AG08396 (cell line): ENCODE data around the gene TTC13.

ENCODE experiments used
- DNase-seq: peaks from one replicate; pipeline ENCODE4 v3.0.0; 2012; ENCODE audit warnings: low spot score, mixed read lengths

TTC13 gene

DNA sequence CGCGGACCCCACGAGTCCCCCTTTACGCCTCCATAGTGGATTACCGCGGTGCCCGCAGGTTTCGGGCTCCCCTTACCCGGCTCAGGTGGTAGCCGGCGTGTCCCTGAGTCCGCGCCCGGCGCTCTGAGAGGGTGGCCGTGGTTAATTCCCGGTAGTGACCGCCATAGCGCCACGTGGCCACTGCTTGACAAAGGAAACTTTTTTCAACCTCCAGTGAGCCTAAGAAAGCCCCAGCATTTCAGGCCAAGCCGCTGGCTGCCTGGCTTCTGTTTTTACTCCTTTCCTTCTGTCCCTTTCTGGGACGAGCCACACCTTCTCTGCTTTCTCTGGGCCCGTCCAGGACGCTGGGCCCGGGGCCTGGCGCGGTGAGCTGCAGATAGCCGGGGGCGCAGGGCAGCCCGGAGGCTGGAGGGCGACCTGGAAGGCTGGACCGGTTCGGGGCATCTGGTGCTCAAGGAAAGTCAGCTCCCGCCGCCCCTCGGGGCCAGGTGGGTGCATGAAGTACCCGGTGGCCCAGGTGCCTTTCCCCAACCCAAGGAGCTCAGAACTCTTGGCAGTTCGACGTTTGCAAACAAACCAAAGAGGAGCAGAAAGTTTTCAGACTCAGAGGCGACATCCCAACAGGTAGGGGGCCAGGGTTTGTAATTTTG is 109.8 kb downstream of the TTC13 start:
- DNase-seq: no peak

GRCh38 chr1:230867903-230868735 is 110.5 kb downstream of the TTC13 start, which contains the start of gene C1orf198:
TSS of gene C1orf198 (minus strand) at chr1:230868521. CDS start at chr1:230868512, 9 bp downstream.
- DNase-seq: peak; percentile 90

GRCh38 chr1:230867101-230867902 is 111.4 kb downstream of the TTC13 start:
- DNase-seq: no peak

DNA sequence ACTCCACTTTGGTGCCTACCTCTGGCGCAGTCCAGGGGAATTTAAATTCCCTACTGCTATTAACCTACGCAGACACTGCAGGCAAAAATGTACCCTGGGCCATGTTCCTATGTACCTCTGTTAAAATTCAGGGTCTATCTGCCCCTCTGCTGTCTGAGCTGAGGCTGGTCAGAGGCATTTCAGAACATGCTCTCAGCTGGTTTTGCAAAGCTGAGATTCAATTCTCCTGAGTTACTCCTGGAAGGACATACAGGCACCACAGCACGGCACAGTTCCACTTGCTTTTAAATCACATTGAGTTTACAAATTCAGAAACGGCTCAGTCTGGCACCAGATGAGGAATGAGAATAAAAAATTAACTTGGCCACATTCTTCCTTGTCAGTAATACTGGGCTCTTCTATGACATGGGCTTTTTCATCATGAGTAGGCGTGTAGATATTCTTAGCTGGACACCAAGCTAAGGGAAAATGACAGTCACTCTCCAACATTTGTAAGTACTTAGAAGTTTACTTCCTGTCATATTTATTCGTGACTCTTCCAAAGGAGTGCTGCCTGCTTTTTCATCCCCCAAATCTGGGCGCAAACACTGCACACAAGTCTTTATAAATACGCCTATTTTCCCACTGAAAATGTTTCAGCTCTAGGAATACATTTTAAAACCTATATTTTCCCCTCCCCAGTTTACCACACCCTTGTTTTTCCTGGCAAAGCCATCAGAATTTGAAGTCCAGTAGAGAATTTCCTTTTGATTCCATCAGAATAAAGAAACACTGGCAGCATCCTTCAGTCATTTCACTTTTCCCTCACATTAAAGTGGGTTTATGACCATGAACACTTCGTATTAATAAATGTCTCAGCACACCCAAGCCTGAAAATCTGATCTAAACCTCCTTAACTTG is 112.2 kb downstream of the TTC13 start:
- no peak for DNase-seq

DNA sequence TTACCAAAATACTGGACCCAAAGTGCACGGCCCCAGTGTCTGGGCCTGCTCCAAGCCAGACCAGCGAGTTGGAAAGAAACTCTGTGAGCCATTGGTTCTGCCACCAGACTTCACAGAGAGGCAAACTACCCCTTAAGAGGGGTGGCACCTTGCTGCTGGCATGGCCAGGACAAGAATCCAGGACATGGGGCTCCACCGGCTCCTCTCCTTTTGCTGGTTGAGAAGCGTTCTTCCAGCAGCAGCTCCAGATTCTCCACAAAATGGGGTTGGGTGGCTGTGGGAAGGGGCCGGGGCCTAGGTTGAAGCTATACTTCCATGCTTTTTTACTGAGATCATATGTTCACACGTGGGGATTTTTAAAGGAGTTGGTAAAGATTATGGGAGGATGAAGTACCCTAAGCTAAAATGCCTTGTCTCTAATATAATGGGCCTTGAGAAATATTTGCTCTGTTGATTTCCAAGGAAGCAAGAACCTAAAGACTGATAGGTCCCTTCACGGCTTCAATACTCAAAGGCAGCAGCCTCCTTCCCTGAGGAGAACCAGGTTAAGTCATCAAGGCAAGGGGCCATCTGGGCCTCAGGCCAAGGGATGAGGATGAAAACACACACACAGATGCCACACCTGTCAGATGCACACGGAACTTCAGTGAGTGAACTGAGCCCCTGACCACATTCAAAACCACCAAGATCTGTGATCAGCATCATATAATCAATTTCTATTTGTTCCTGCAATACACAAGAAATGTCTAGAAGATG is 113.4 kb downstream of the TTC13 start:
- no peak for DNase-seq

GRCh38 chr1:230864441-230864840 is 114.2 kb downstream of the TTC13 start:
- DNase-seq: no peak

GRCh38 chr1:230863449-230863848 is 115.2 kb downstream of the TTC13 start:
- no peak for DNase-seq

DNA sequence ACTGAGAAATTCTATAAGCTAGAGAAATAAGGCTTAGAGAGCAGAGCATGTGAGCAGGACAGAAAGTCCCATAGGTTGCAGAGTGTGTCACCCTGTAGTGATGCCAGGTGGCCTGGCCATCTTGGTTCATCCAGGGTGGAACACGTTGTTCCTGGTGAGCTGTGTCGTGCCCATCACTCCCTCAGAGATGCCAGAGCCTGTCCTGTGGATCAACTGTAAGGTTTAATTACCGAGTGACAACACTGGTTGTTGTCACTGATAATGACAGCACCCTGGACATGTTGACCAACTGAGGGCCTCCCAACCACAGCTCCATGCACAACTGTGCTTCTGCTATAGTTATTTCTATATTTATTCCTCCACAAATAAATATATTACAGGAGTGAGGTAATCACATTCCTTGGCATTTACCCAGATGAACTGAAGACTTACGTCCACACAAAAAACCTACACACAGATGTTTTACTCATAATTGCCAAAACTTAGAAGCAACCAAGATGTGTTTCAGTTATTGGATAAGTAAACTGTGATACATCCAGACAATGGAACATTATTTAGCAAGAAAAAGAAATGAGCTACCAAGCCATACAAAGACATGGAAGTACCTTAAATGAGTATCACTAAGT is 116.6 kb downstream of the TTC13 start:
- no peak for DNase-seq

DNA sequence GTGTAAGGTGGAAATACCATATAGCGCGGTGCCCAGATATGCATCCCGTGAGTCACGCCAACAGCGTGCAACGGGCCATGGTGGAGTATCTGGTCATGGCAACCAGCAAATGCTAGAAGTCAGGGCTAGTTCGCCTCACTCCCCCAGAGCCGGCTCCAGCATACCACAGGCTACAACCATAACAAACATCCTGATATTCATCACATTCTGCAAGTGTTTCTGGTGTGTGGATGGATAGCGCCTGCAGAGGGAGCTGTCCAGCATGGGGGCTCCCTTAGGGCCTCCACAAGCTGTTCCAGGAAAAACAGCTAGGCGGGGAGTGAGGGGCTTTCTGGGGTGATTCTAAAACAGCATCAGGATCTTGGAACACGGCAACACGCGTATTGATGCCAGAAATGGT is 117.2 kb downstream of the TTC13 start:
- no peak for DNase-seq

- no peak for DNase-seq
These were observed 117.9 kb downstream of the TTC13 start for GRCh38 chr1:230860617-230861384.

DNA sequence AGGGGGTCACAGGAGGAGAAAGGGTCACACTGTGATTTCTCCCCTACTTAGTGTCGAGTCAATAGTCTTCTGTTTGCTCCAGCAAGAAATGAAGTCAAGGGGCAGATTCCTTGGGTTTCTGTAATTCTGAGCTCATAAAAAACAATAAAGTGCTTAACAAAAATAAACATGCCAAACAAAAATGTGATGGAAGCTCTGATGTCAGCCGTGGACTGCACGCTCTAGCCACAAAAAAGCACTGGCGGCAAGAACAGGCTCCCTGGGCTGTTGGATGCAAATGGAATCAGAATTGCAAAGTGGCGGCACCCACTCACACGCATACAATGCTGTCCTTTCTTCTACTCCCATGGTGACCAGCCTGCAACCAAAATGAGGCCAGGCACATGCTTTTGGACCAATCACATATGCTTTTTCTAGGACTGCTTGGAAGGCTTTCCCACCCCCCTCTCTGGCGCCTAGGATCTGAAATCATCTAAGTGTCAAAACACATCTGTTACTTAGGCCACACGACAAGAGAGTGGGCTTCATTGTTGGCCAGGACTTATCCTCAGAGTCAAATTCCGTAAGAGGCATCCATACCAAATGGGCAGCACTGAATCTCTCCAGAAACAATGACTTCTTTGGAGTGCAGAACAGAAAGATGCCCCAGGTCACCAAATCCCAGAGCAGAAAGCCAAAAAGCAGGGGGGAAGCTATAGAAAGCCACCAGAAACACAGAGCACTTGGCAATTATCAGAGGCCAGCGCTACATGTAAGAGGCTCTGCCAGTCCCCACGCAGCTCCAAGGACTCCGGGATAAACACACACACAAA is 119.5 kb downstream of the TTC13 start:
- DNase-seq: peak; percentile 63

GRCh38 chr1:230858236-230858820 is 120.3 kb downstream of the TTC13 start:
- DNase-seq: no peak

- no peak for DNase-seq
These were observed 120.8 kb downstream of the TTC13 start for GRCh38 chr1:230857822-230858221.

DNA sequence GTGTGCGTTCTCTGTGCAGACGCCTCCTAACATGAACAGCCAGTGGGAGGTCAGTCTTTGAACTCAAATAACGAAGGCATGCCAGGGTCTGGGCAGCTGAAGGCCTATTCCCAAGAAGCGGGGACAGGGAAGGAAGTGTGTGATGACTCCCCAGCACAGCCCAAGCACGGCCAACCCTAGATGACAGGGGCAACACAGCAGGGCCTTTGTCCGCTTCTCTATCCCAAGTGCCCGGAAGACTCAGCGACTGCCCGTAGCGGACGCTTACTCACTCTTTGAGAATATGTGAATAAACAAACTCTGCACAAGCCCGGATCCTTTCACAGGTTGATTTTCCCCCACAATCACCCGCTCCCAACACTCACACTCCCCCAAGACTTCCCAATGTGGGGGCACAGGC is 121.6 kb downstream of the TTC13 start:
- DNase-seq: no peak
